ENCODE data around the gene ZC2HC1C.
A peak's percentile ranks its signal among the peaks of the same experiment; 100 is the strongest.
"Not testable (repeated sequence)": the region's sequence is repeated elsewhere in the genome, so short reads cannot be mapped to it uniquely, and the experiment has no call there.

The ZC2HC1C gene

GRCh38 chr14:75053396-75054291 is 15.8 kb upstream of the ZC2HC1C start:
- no peak for DNase-seq (ENCODE audit: low read depth, low spot score)

- no peak for DNase-seq (ENCODE audit: low read depth, low spot score)
Measured at GRCh38 chr14:75054421-75054820, 15.0 kb upstream of the ZC2HC1C start.

GRCh38 chr14:75059642-75060041 is 9.8 kb upstream of the ZC2HC1C start:
- no peak for DNase-seq (ENCODE audit: low read depth, low spot score)

GRCh38 chr14:75060420-75060819 is 9.0 kb upstream of the ZC2HC1C start:
- DNase-seq (ENCODE audit: low read depth, low spot score): no peak

GRCh38 chr14:75063013-75063412 is 6.4 kb upstream of the ZC2HC1C start:
- DNase-seq (ENCODE audit: low read depth, low spot score): no peak

- DNase-seq (ENCODE audit: low read depth, low spot score): peak; percentile 97
Measured at GRCh38 chr14:75063491-75064204, 5.8 kb upstream of the ZC2HC1C start, which contains the start of gene ACYP1. Gene ACYP1, minus strand, starts transcription at chr14:75064024. Its CDS starts 471 bp downstream, at chr14:75063553.

GRCh38 chr14:75064205-75064567 is 5.3 kb upstream of the ZC2HC1C start:
- DNase-seq (ENCODE audit: low read depth, low spot score): no peak

- DNase-seq (ENCODE audit: low read depth, low spot score): no peak
Measured at GRCh38 chr14:75066691-75067090, 2.8 kb upstream of the ZC2HC1C start.

- DNase-seq (ENCODE audit: low read depth, low spot score): no peak
Measured at GRCh38 chr14:75067212-75067611, 2.2 kb upstream of the ZC2HC1C start.

GRCh38 chr14:75067765-75068164 is 1.7 kb upstream of the ZC2HC1C start:
- DNase-seq (ENCODE audit: low read depth, low spot score): not testable (repeated sequence)

- peak; percentile 17 for DNase-seq (ENCODE audit: low read depth, low spot score)
Measured at GRCh38 chr14:75068294-75069120, 934 bp upstream of the ZC2HC1C start.

- no peak for DNase-seq (ENCODE audit: low read depth, low spot score)
Measured at GRCh38 chr14:75069811-75070145, 337 bp downstream of the ZC2HC1C start.

- DNase-seq (ENCODE audit: low read depth, low spot score): peak; percentile 20
Measured at GRCh38 chr14:75070383-75070782, 942 bp downstream of the ZC2HC1C start.

- DNase-seq (ENCODE audit: low read depth, low spot score): no peak
Measured at GRCh38 chr14:75077794-75078193, 8.4 kb downstream of the ZC2HC1C start.

GRCh38 chr14:75079521-75079920 is 10.1 kb downstream of the ZC2HC1C start:
- no peak for DNase-seq (ENCODE audit: low read depth, low spot score)

- no peak for DNase-seq (ENCODE audit: low read depth, low spot score)
Measured at GRCh38 chr14:75081660-75082229, 12.3 kb downstream of the ZC2HC1C start.

- DNase-seq (ENCODE audit: low read depth, low spot score): no peak
Measured at GRCh38 chr14:75083271-75083670, 13.8 kb downstream of the ZC2HC1C start.

GRCh38 chr14:75084513-75084912 is 15.1 kb downstream of the ZC2HC1C start:
- DNase-seq (ENCODE audit: low read depth, low spot score): no peak

GRCh38 chr14:75088153-75088552 is 18.7 kb downstream of the ZC2HC1C start:
- DNase-seq (ENCODE audit: low read depth, low spot score): no peak

GRCh38 chr14:75088566-75089373 is 19.3 kb downstream of the ZC2HC1C start:
- peak; percentile 46 for DNase-seq (ENCODE audit: low read depth, low spot score)

GRCh38 chr14:75090353-75090752 is 20.9 kb downstream of the ZC2HC1C start:
- DNase-seq (ENCODE audit: low read depth, low spot score): no peak

Data from ELF-1 (cell line).